Measurements from ENCODE around the gene LATS2.

Gene LATS2

GRCh38 chr13:21061029-21061763 lies at the start of gene LATS2:
Gene LATS2 (minus strand): TSS chr13:21061586. CDS start chr13:21046026, 15,560 bp downstream.
- DNase-seq: no peak

- DNase-seq: no peak
Observed at GRCh38 chr13:21109168-21109567, 47.8 kb upstream of the LATS2 start.

GRCh38 chr13:21106089-21106488 lies 44.7 kb upstream of the LATS2 start:
- DNase-seq: no peak

GRCh38 chr13:21104199-21105019 lies 43.0 kb upstream of the LATS2 start:
- no peak for DNase-seq

GRCh38 chr13:21101865-21102576 lies 40.6 kb upstream of the LATS2 start:
- no peak for DNase-seq

- DNase-seq: no peak
Observed at GRCh38 chr13:21100994-21101757, 39.8 kb upstream of the LATS2 start.

- DNase-seq: no peak
Observed at GRCh38 chr13:21100211-21100610, 38.8 kb upstream of the LATS2 start.

GRCh38 chr13:21095311-21095710 lies 33.9 kb upstream of the LATS2 start:
- DNase-seq: no peak

GRCh38 chr13:21089830-21090229 lies 28.4 kb upstream of the LATS2 start:
- DNase-seq: no peak

- DNase-seq: no peak
Observed at GRCh38 chr13:21088534-21088933, 27.1 kb upstream of the LATS2 start.

GRCh38 chr13:21086929-21087328 lies 25.5 kb upstream of the LATS2 start:
- no peak for DNase-seq

GRCh38 chr13:21081926-21082325 lies 20.5 kb upstream of the LATS2 start:
- no peak for DNase-seq

- no peak for DNase-seq
Observed at GRCh38 chr13:21080593-21080891, 19.2 kb upstream of the LATS2 start.

- no peak for DNase-seq
Observed at GRCh38 chr13:21079761-21080592, 18.6 kb upstream of the LATS2 start.

- DNase-seq: no peak
Observed at GRCh38 chr13:21079221-21079620, 17.8 kb upstream of the LATS2 start.

- DNase-seq: no peak
Observed at GRCh38 chr13:21078501-21078900, 17.1 kb upstream of the LATS2 start.

GRCh38 chr13:21077788-21078353 lies 16.5 kb upstream of the LATS2 start:
- no peak for DNase-seq

GRCh38 chr13:21077076-21077787 lies 15.8 kb upstream of the LATS2 start:
- DNase-seq: no peak

GRCh38 chr13:21076253-21076652 lies 14.9 kb upstream of the LATS2 start:
- no peak for DNase-seq

GRCh38 chr13:21075379-21076249 lies 14.2 kb upstream of the LATS2 start:
- DNase-seq: no peak
